AG04449 (cell line): ENCODE measurements around the gene IMMP2L.

Experiments
- CTCF ChIA-PET: fragments of 350-600 bp; formaldehyde crosslinking; extraction: SDS; loops from one replicate; lab custom pipeline; 2021; ENCODE audit warnings: antibody characterized with exemption; lab: Yijun Ruan, JAX
- POLR2A ChIA-PET: fragments of 400-600, 350-600 bp; formaldehyde crosslinking; extraction: SDS; loops from one replicate; lab custom pipeline; 2020; ENCODE audit warnings: antibody characterized with exemption, inconsistent platforms; lab: Yijun Ruan, JAX
- DNase-seq: peaks from one replicate; pipeline ENCODE4 v3.0.0-alpha.2; 2010; ENCODE audit warnings: low read depth, low spot score
- H3K4me3 ChIP-seq: 2 replicates; pipeline ENCODE4 v1.5.1; 2011; ENCODE audit warnings: low read depth, mild to moderate bottlenecking, control low read depth, low read length
- TF ChIP-seq, protein P1 (sequence below): IDR thresholded peaks from one replicate; pipeline ENCODE4 v1.5.1; 2011; ENCODE audit warnings: mild to moderate bottlenecking, moderate library complexity, low read length, control low read depth, inconsistent platforms; ENCODE audit not compliant: insufficient read depth; ENCODE audit errors: missing control alignments

Gene IMMP2L

DNA sequence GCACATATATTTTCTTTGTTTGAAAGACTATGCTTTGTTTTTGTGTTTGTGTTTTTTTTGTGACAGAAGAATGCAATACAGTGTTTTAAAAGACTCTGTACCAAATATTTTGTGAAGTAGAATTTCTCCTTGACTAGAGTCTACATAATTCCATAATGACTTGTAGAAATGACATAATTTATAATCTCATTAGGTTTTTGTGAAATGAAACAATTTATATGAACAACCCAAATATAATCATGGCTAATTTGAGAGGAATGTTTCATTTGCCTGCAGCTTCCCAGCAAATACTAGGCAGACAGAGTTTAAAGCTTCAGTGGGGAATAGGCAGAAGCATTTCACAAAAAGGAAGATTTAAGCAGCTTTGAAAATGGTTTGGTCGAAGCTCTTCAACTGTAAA lies 686.9 kb downstream of the IMMP2L start:
- no peak for DNase-seq
- ChIA-PET CTCF (no interaction called here), POLR2A (no interaction called here)
- no peak overlapping the region for H3K4me3 ChIP-seq
- TF ChIP-seq, protein P1, sequence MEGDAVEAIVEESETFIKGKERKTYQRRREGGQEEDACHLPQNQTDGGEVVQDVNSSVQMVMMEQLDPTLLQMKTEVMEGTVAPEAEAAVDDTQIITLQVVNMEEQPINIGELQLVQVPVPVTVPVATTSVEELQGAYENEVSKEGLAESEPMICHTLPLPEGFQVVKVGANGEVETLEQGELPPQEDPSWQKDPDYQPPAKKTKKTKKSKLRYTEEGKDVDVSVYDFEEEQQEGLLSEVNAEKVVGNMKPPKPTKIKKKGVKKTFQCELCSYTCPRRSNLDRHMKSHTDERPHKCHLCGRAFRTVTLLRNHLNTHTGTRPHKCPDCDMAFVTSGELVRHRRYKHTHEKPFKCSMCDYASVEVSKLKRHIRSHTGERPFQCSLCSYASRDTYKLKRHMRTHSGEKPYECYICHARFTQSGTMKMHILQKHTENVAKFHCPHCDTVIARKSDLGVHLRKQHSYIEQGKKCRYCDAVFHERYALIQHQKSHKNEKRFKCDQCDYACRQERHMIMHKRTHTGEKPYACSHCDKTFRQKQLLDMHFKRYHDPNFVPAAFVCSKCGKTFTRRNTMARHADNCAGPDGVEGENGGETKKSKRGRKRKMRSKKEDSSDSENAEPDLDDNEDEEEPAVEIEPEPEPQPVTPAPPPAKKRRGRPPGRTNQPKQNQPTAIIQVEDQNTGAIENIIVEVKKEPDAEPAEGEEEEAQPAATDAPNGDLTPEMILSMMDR = no peak

DNA sequence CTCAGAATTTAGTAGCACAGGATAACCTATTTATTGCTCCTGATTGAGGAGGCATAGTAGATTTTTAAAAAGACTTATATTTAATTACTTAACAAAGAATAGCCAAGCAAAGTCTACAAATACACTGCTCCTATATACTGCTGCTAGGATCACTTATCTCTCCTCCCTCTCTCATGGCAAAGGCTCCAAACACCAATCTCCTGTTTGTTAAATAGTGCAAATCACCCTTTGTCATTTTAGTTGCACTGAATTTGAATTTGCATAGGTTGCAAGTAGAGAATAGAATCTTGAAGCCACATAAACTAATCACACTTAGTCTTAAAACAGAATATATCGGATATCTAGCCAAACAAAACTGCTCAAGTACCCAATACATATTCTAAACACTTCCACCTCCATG lies 690.4 kb downstream of the IMMP2L start:
- TF ChIP-seq, protein P1 = no peak
- POLR2A ChIA-PET = no interaction called here
- CTCF ChIA-PET = no interaction called here
- DNase-seq = no peak
- H3K4me3 ChIP-seq = no peak overlapping the region

DNA sequence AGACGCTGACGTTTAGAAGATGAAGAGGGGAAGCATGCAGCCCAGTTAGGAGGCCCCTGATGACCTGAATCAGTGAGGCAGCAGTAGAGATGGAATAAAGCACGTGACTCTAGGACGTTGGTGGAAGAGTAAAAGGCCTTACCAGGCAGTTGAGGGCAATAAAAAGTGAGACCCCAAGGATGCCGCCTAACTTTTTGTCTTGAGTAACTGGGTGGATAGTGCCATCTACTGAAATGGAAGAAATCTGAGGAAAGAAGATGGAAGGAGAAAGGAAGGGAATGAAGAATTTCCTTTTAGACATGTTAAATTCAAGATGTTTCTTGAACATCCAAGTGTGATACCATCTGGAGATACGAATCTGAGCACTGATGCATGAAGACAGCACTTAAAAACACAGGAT lies 691.4 kb downstream of the IMMP2L start:
- H3K4me3 ChIP-seq = no peak overlapping the region
- CTCF ChIA-PET = no interaction called here
- DNase-seq = no peak
- TF ChIP-seq, protein P1 = no peak
- POLR2A ChIA-PET = no interaction called here

DNA sequence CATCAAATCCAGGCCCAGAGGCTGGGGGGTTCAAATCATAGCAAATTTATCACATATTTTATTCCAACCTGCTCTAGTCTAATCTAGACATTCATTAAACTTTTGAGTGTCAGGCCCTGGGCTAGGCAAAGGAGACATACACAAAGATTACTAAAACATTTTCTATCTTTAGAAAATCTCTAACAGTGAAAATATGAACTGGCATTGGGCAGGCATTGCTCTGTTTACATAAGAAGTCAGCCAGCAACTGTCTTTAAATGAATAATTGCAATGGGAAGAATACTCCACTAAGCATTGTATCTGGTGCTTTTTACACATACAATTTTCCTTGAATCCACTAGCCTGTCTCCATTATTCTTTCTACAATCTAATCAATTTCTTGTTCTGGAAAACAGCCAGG lies 693.8 kb downstream of the IMMP2L start:
- H3K4me3 ChIP-seq = no peak overlapping the region
- TF ChIP-seq, protein P1 = no peak
- DNase-seq = no peak
- ChIA-PET POLR2A (no interaction called here), CTCF (no interaction called here)

DNA sequence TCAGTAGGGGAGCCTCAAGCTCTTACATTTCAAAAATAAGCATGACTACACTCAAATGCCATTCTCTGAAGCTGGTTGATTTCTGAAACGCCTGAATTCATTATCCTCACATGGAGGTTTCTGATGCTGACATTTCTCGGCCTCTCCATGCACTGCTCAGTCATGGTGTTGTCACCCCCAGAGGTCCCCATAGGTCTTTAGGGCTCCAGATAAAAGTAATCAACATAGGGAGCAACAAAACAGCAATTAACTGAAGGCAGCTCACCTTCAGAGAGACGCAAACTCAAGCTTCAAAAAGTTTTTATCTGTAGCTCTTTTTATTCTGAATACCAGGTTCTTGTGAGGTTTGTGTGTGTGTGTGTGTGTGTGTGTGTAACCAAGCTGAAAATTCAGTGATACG lies 694.5 kb downstream of the IMMP2L start:
- no peak overlapping the region for H3K4me3 ChIP-seq
- ChIA-PET CTCF (no interaction called here), POLR2A (no interaction called here)
- TF ChIP-seq, protein P1 = no peak
- DNase-seq = no peak

DNA sequence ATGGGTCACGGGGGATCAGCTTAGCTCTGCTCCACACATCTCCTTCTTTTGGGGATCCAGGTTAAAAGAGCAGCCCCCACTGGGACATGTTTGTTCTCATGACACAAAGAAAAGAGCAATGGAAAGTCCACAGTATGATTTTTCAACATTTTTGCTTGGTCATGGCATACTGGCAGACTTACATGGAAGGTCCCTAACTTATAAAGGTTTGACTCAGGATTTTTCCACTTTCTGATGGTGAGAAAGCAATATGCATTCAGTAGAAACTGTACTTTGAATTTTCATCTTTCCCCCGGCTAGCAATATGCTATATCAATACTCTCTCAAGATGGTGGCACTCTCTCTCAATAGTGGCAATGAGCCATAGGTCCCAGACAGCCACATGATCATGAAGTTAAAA lies 699.0 kb downstream of the IMMP2L start:
- ChIA-PET CTCF (no interaction called here), POLR2A (no interaction called here)
- no peak overlapping the region for H3K4me3 ChIP-seq
- TF ChIP-seq, protein P1 = no peak
- DNase-seq = no peak
